Stimulated activated CD8-positive, alpha-beta memory T cell treated with anti-CD3 and anti-CD28 coated beads, Interleukin-7, amount 100 ng/mL, for 24 hours (primary cell): ENCODE measurements around the gene IGSF21.

ENCODE experiments used
- DNase-seq: peaks from one replicate; pipeline ENCODE4 v3.0.0-alpha.2; 2020; ENCODE audit warnings: low read depth

IGSF21 gene

DNA sequence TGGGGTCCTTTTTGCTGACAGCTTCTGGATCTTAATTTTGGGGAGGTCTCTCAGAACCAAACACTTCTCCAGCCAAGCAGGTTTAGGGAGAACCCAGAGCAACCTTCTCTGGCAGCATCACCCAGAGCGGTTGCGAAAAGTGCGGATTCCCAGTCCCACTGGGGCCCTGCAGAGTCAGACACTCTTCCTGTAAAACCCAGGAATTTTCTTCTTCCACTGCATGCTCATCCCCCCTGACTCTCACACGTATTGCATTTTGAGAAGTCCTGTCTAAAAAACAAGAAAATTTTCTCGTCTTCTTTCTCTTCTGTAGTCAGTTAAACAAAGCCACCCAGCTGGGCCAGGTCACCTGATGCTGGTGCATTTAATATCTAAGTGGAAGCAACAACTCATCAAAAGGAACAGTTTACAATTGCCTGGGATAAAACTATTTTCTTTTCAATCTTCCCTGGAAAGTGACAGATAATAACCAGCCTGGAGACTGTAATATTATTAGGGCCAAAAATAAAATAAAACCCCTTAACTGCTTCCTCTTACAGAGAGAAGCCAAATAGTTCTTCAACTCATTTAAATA lies 156.0 kb downstream of the IGSF21 start:
- no peak for DNase-seq

- DNase-seq: no peak
These were observed 156.9 kb downstream of the IGSF21 start for GRCh38 chr1:18264450-18265039.

DNA sequence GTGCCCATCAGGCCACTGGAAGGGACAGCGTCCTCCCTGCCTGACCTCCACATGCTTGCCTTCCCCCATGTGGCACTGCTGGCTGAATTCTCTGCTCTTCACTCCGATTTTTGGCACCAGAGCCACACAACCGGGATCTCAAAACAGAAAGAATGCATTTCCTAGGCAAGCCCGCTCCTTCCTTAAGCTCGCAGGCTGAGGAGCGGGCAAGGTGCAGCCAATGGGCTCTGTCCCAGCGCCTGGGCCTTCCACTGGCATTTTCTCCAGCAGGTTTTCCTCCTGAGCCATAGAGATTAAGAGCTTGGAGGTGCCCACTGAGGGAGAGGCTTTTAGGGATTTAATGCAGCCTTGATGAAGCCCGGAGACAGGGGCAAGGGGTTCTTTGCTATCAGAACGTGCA lies 158.0 kb downstream of the IGSF21 start:
- no peak for DNase-seq

- no peak for DNase-seq
These were observed 158.8 kb downstream of the IGSF21 start for GRCh38 chr1:18266391-18266790.

- DNase-seq: no peak
These were observed 163.7 kb downstream of the IGSF21 start for GRCh38 chr1:18271336-18271735.

- no peak for DNase-seq
These were observed 171.3 kb downstream of the IGSF21 start for GRCh38 chr1:18278946-18279345.

DNA sequence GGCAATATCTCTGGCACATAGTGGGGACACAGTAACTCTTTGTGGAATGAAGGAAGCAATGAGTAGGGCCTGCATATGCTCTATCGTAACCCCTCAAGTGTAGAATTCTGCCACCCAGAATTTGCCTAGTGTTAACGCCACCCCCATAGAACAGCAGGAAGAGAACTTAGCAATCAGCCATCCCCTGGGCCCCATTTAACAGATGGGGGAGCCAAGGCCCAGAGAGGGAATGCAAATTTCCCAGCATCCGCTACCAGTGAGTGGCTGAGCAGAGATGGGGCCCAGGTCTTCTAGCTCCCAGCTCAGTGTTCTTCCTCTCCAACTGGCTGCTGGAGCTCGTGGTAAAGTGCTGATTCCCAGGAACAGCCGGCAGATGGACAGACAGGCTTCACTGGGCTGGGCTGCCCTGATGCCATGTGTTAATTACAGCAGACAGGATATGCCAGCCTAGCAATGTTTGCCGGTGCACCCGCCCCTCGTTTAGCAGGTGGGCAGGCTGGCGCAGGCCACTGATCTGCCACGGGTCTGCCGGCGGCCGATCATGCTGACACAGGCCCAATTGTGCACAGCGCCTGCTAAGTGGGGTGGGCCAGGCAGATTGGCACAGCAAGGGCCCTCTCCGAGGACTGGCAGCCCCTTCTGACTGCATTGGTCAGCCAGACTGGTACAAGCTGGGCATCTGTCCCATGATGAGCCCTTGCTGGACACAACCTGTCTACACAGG lies 171.9 kb downstream of the IGSF21 start:
- DNase-seq: no peak

DNA sequence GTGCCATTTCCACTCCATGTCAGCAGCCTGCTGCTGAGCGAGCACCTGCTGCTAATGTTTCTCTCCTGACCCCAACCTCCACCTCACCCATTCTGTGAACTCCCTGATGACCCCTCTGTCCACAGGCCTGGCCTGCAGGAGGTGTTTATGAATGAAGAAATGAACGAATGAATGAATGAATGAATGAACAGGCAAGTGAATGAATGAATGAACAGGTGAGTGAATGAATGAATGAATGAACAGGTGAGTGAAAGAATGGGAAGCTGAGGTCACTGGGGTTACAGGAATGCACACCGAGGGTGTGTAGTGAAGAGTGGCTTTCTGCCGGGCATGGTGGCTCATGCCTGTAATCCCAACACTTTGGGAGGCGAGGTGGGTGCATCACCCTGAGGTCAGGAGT lies 173.4 kb downstream of the IGSF21 start:
- no peak for DNase-seq

GRCh38 chr1:18282851-18283600 lies 175.4 kb downstream of the IGSF21 start:
- DNase-seq: no peak

DNA sequence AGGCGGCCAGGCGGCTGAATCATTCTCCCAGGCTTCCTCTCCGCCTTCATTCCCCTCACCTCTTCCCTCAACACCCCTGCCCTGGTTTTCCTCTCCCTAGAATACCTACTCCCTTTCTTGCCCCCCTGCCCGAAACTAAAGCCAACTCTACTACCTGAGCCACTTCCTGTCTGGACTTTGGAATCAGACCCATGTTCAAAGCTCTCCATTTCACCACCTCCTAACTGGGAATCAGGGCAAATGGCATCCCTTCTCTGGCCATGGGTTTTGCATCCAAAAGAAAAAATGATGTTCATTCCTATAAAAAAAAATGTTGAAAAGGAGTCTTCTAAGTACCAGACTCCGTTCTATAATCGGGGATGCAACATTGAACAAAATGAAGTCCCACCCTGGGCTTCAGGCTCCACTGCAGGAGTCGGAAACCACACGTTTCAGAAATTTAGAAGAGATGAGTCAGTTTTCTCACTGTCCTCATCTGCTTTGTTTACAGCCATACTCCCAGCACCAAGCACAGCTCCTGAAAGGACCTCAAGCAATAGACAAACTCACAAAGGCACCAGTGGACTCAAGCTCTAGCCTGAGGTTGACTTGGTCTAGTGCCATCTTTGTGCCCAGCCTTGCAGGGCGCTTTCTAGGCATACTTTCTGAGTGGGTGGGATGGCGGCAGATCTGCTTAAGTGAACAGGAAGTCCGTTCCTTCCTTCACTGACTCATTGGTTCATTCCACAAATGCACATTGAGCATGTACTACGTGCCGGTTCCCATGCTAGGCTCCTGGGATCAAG lies 176.2 kb downstream of the IGSF21 start:
- DNase-seq: no peak

DNA sequence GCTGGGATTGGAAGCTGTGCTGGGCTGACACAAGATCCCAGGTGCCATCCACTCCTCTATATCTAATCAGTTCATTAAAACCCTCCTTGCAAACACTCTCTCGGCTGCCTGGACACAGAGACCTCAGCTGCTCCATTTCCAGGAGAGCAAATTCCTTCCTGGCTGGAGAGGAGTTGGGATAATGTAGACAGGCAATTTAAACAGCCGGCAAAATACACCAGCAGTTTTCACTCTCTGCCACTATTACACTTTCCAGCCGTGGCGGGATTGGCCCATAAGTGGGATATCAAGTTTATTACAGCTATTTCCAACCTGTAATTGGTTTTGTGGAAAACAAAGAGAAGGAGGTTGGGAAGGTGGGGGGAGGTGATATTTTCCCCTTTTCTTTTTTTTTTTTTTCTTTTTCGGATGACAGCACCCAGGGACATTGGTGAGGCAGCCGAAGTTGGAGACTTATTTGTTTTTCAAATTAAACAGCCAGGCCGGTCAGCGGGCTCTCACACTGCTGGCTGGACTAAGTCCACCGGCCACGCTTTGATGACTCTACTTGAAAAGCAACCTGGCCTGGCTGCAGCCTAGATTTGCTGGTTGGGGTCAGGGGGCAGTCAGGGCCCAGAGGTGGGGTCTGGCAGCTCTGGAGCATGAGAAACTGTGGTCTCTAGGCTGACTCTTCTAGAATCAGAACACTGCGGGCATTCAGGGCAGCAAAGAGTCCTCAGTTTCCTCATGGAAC lies 177.4 kb downstream of the IGSF21 start:
- DNase-seq: no peak

GRCh38 chr1:18285538-18285924 lies 177.9 kb downstream of the IGSF21 start:
- no peak for DNase-seq

DNA sequence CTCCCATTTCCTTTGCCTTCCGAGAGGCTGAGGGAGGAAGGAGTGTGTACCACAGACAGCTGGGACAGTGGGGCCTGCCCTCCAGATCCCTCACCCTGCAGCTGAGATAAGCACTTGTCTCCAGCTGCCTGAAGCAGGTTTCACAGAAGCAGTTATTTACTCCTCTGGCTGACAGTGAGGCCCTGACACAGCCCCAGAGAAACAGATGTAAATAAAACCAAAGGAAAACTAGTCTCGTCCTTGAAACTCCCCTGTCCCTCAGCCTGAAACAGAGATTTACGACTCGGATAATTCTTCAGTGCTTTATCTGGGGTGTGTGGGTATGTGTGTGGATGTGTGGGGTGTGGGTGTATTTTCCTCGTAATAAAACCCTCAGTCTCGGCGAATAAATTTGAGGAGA lies 181.1 kb downstream of the IGSF21 start:
- DNase-seq: no peak

- DNase-seq: no peak
These were observed 182.0 kb downstream of the IGSF21 start for GRCh38 chr1:18289597-18289996.

DNA sequence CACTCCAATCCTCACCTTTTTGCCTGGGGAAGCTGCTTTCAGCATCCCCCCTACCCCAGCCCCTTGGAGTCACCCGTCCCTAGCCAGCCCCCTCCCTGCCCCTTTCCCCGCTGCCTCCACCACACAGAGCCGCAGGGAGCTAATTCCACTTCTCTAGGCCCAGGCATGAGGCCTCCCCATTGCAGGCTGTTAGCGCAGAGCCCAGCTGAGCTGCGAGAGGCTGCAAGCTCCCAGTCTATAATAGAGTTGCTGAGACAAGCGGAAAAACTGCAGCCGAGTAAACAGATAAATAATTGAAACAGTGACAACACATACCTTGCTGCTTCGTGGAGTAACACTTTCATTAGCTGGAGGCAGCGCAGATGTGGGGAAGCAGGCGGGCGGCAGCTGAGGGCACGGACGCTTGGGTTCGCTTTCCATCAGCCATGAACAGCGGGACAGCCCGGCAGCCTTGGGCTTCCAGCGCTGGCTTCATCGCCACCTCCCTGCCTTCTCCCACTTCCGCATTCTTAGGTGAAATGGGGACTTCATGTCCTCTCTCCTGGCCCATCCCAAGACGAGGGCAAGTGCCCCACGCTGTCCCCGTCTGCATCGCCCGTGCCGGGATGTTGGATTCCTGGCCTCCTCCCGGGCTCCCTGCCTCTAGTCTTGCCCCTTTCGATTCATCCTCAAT lies 183.3 kb downstream of the IGSF21 start:
- DNase-seq: no peak

- no peak for DNase-seq
These were observed 184.9 kb downstream of the IGSF21 start for GRCh38 chr1:18292531-18292930.

- DNase-seq: no peak
These were observed 185.7 kb downstream of the IGSF21 start for GRCh38 chr1:18293291-18293690.

GRCh38 chr1:18294437-18295176 lies 187.0 kb downstream of the IGSF21 start:
- no peak for DNase-seq

DNA sequence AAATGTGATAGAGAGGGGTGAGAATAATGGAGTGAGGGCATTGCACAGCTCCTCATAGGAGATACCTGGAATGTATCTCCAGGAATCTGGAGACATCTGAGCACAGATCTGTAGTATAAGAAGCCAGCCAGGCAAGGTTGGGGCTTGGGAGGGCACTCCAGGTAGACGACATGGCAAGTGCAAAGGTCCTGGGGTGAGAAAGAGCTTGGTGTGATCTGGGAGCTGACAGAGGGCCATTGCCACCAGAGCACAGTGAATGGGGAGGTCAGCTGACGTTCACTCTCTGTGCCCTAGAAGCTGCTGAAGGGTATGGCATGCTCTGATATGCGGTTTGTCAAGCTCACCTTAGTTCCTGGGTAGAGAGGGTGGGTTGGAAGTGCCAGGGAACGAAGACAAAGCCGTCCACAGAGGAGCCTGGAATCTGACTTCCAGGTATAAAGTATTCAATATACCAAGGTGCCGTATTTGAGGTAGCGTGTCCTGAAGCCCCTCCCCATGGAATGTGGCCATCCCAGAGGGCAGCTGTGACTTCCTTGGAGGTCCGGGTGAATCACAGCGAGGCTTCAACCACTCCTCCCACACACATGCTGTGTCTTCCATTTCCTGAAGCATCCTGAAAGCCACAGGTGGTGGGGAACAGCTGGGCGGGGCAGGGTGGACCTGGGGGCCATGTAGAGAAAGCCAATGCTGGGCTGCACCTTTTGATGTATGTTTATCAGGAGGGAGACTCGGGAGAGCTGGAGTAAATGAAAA lies 190.5 kb downstream of the IGSF21 start:
- DNase-seq: no peak
